ENCODE measurements around the gene ORM1. TPM values are rescaled to one million over a fixed set of nuclear protein-coding genes. Genes with fewer than 3 reads are reported as not detected.

The ORM1 gene
- total and polyA plus RNA-seq, 10 of the 15 experiments (the other 5 are each of a cell fraction or from before 2014, with no cell fraction given) = 4.4 TPM; not detected in 9

- TF ChIP-seq ZBTB11 (CRISPR knock-in tag; IDR thresholded peaks at IDR 0.05) = no peak
- no peak for TF ChIP-seq CREM (IDR thresholded peaks at IDR 0.05; ENCODE audit: low read depth)
- no peak for TF ChIP-seq ETV6 (conservative IDR thresholded peaks at IDR 0.05 in 1 of 2, IDR thresholded peaks at IDR 0.05 in 1 of 2; ENCODE audit: borderline replicate concordance in 1 of 2, low read depth in 1 of 2)
Measured at GRCh38 chr9:114304416-114305188, 18.3 kb upstream of the ORM1 start (continued).

DNA sequence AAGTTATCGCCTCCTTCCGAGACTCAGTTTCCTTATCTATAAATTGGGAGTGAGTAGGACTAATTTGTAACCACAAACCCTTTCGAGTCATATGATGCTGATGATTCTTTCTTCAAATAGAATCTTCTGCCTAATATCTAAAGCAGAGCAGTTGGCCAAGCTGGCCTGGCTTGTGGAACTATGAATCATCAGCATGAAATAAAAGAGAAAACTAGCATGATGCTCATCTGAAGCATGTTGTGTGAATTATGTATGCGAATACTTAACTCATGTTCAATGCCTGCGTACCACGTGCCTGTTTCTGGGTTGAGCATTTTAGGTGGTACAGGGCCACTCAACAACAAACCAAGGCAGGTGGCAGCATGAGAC lies 15.0 kb upstream of the ORM1 start:
- TF ChIP-seq PAX8 (IDR thresholded peaks at IDR 0.05) (no peak), EED (IDR thresholded peaks at IDR 0.05; ENCODE audit: low read depth) (no peak), ATF7 (IDR thresholded peaks at IDR 0.05; ENCODE audit: low read depth) (no peak), EGR1 (IDR thresholded peaks at IDR 0.05; ENCODE audit: borderline replicate concordance in 1 of 2, low read depth in 2 of 2, low read length in 2 of 2) (no peak), CREM (IDR thresholded peaks at IDR 0.05; ENCODE audit: low read depth) (no peak)
- DNase-seq (ENCODE audit: low read depth, low spot score) = no peak
- ChIA-PET SMC1A (ENCODE audit: uncharacterized antibody, unreplicated experiment) (no interaction called here), CTCF (no interaction called here), RAD21 (ENCODE audit: unreplicated experiment) (no interaction called here), POLR2A (no interaction called here)
- intact Hi-C loops (cut with micrococcal nuclease; ENCODE audit: unreplicated experiment) (no loop called here), in situ Hi-C loops (cut with MboI) (no loop called here)
- H3K9me3 ChIP-seq (replicated peaks; ENCODE audit: control insufficient read depth, insufficient read depth, low read length) = no peaks in the 10 kb centered on the region
- no peak overlapping the region for H3K4me3 ChIP-seq
- H3K79me2 ChIP-seq (ENCODE audit: control insufficient read depth, insufficient read depth, low read length) = no peaks in the 10 kb centered on the region
- no peak overlapping the region for H3K9ac ChIP-seq (ENCODE audit: control insufficient read depth, insufficient read depth, low read length)
- peaks cover 0 to 2% of the 10 kb centered on the region in 2 experiments; a peak in 3 of 4 replicates for H3K27me3 ChIP-seq (replicated peaks in 1 of 2; ENCODE audit: control insufficient read depth in 2 of 2, insufficient read depth in 2 of 2, low read length in 1 of 2)
- WGBS (ENCODE audit: insufficient coverage, insufficient replicate concordance, low lambda C conversion rate, missing lambda C conversion rate) = 39% methylated on average over 6 of the region's 6 CpGs
- 0 out of 2 replicates have a peak, but pooled peaks cover 3% of the 10 kb centered on the region for H4K20me1 ChIP-seq (ENCODE audit: control insufficient read depth, insufficient read depth)
- no peak overlapping the region for H3K4me2 ChIP-seq (ENCODE audit: control insufficient read depth, insufficient read depth)
- no peak for ATAC-seq
- no TSS peak for BruUV-seq (replicated peaks)
- no peak for FAIRE-seq
- no peak overlapping the region for H3K27ac ChIP-seq (ENCODE audit: control insufficient read depth, insufficient read depth)
- no peak overlapping the region for H2AFZ ChIP-seq (ENCODE audit: control insufficient read depth, low read depth, low read length)
- no peaks in the 10 kb centered on the region for H3K36me3 ChIP-seq (ENCODE audit: control insufficient read depth in 2 of 2, insufficient read depth in 2 of 2, low read length in 1 of 2)
- no peaks in the 10 kb centered on the region for H3K4me1 ChIP-seq (ENCODE audit: control insufficient read depth, insufficient read depth, low read length)

Measured in GM12878 (cell line).